ENCODE data around the gene PTAFR.

Gene PTAFR

DNA sequence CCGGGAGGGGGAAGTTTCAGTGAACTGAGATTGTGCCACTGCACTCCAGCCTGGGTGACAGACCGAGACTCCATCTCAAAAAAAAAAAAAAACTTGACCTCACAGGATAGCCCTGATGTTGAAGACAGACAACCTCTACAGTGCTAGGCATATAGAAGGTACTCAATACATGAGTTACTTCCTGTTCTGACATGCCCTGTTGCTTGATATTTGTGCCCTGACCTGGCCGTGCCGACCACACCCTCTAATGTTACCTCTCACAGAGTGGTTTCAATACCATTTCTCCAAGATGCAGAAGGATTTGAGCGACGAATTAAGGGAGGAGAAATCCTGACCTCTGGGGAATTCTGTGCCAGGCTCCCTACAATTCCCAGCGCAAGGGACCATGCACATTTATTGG is 5.2 kb downstream of the PTAFR start:
- DNase-seq (ENCODE audit: low spot score in 2 of 2), result no peak
- H3K4me1 Mint-ChIP-seq, result peaks cover 57% of the 10 kb centered on the region
- ATAC-seq (replicated peaks; ENCODE audit: extremely low read depth, poor library complexity, severe bottlenecking), result no peak
- H3K27me3 Mint-ChIP-seq, result no peaks in the 10 kb centered on the region
- no peak overlapping the region for H3K4me3 Mint-ChIP-seq
- no peak overlapping the region for H3K27ac Mint-ChIP-seq (ENCODE audit: low read depth)
- no peaks in the 10 kb centered on the region for H3K9me3 Mint-ChIP-seq
- peaks cover 1% of the 10 kb centered on the region for H3K36me3 Mint-ChIP-seq (ENCODE audit: insufficient read depth)

DNA sequence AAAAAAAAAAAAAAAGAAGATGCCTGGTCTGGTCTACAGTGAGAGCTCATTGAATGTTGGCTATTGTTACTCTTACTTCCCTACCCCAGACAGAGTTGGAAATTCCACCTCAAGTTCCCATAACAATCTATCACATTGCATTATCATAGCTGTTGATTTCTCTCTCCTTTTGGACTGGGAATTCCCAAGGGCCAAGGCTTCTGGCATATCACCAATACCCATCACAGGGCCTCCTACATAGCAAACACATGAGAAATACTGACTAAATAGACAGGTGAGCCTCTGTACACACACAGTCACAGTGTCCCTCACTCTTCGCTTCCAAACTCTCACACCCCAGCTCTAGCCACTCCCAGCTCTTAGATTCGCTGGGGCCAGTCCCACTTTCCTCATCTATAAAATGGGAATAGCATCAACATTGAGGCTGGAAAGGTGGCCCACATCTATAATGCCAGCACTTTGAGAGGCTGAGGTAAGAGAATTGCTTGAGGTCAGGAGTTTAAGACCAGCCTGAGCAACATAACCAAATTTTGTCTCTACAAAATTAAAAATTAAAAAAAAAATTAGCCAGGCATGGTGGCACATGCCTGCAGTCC is 6.4 kb downstream of the PTAFR start:
- Mint-ChIP-seq H3K27me3 (no peaks in the 10 kb centered on the region), H3K9me3 (no peaks in the 10 kb centered on the region), H3K27ac (ENCODE audit: low read depth) (no peak overlapping the region), H3K4me1 (peaks cover 57% of the 10 kb centered on the region), H3K4me3 (no peak overlapping the region), H3K36me3 (ENCODE audit: insufficient read depth) (peaks cover 1% of the 10 kb centered on the region)
- DNase-seq (ENCODE audit: low spot score in 2 of 2) (no peak), ATAC-seq (replicated peaks; ENCODE audit: extremely low read depth, poor library complexity, severe bottlenecking) (no peak)

DNA sequence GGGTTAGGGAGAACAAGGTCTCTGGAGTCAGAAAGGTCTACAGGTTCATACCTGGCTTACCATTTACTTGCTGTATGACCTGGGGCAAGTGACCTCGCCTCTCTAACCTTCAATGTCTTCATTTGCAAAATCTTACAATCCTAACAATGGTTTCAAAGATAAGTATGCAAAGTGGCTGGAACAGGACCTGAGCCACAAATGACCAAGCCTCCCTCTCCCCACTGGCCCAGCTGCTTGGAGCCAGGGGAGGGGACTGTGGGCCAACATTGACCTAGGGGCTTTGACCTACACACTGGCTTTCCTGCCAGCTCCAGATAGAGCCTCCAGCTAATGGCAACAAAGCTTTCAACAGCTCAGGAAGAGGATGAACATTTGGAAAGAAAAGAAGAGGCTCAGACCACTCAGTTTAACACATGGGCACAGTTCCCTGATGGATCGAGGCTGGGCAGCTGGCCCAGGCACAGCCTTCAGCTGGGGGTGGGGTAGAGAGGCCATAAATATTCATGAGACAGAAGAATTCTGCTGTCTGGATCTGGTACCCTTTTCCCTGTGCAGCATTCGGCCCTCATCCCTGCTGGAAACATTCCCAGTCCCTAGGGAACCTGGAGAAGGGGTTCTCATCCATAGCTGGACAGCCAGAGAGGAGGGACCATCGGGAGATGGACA is 12.9 kb downstream of the PTAFR start:
- H3K27ac Mint-ChIP-seq (ENCODE audit: low read depth), result no peak overlapping the region
- H3K27me3 Mint-ChIP-seq, result no peaks in the 10 kb centered on the region
- H3K9me3 Mint-ChIP-seq, result no peaks in the 10 kb centered on the region

DNA sequence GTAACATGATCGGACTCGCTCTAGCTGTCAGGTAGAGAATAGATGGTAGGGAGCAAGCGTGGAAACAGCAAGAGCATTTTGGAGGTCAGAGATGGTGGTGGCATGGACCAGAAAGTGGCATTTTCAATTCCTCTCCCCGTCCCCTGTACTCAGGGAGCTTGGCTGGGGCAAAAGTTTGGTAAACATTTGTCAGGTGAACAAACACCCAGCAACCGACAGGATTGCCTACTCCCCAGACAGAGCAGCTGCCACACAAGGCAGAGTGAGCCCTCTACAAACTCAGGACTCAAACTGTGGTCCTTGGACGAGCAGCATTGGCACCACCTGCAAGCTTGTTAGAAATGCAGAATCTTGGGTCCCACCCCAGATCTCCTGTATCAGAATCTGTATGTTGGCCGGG is 14.3 kb downstream of the PTAFR start:
- Mint-ChIP-seq H3K36me3 (ENCODE audit: insufficient read depth) (no peaks in the 10 kb centered on the region), H3K27ac (ENCODE audit: low read depth) (no peak overlapping the region), H3K9me3 (no peaks in the 10 kb centered on the region), H3K27me3 (no peaks in the 10 kb centered on the region), H3K4me1 (peaks cover 14% of the 10 kb centered on the region), H3K4me3 (no peak overlapping the region)
- DNase-seq (ENCODE audit: low spot score in 2 of 2) (no peak), ATAC-seq (replicated peaks; ENCODE audit: extremely low read depth, poor library complexity, severe bottlenecking) (no peak)

More for the DNA sequence above, 12.9 kb downstream of the PTAFR start:
- ATAC-seq (replicated peaks; ENCODE audit: extremely low read depth, poor library complexity, severe bottlenecking) (no peak), DNase-seq (ENCODE audit: low spot score in 2 of 2) (no peak)
- Mint-ChIP-seq H3K36me3 (ENCODE audit: insufficient read depth) (no peaks in the 10 kb centered on the region), H3K4me3 (no peak overlapping the region), H3K4me1 (peaks cover 18% of the 10 kb centered on the region)

DNA sequence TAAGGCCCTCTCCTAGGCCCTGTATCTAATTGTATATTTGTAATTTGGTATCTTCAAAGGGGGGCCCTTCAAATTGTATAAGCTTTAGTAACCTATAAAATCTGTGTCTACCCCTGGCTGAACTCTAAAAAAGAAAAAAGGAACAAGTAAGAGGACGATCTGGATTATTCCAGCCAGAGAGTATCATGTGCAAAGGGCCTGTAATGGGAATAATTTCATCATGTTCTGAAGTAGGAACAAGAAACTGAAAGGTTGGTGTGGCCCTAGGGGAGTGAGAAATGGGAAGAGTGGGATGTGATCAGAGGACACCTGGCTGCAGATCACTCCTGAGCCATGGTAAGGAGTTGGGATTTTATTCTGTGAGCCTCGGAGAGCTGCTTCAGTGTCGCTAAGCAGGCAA is 14.7 kb downstream of the PTAFR start:
- Mint-ChIP-seq H3K27ac (ENCODE audit: low read depth) (no peak overlapping the region), H3K36me3 (ENCODE audit: insufficient read depth) (no peaks in the 10 kb centered on the region), H3K4me3 (no peak overlapping the region), H3K9me3 (no peaks in the 10 kb centered on the region), H3K27me3 (no peaks in the 10 kb centered on the region), H3K4me1 (peaks cover 14% of the 10 kb centered on the region)
- ATAC-seq (replicated peaks; ENCODE audit: extremely low read depth, poor library complexity, severe bottlenecking) (no peak), DNase-seq (ENCODE audit: low spot score in 2 of 2) (no peak)

DNA sequence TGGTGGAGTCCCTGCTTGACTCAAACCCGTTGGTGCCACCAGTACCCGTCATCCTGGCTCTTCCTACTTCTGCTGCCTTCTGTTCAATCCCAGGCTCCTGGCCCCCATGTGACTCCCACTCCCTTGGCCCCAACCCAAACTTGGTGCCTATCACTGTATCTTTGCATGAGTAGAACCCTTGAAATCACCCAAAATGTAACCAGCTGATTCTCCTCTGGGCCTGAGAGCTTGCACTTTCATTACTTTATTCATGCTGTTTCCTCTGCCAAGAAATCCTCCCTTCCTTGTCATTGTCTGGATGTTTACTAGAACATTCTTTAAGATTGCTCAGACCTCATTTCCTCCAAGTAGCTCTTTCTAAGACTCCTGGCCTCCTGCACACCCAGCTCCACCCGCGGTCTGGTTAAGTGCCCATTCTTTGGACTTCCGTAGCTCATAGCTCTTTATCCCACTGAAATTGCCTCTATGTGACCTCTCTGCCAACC is 15.7 kb downstream of the PTAFR start:
- no peak for DNase-seq (ENCODE audit: low spot score in 2 of 2)
- ATAC-seq (replicated peaks; ENCODE audit: extremely low read depth, poor library complexity, severe bottlenecking), result no peak
- peak overlapping the region; percentile 58 for H3K27ac Mint-ChIP-seq (ENCODE audit: low read depth)
- H3K27me3 Mint-ChIP-seq, result no peaks in the 10 kb centered on the region
- no peaks in the 10 kb centered on the region for H3K36me3 Mint-ChIP-seq (ENCODE audit: insufficient read depth)
- H3K4me3 Mint-ChIP-seq, result no peak overlapping the region
- no peaks in the 10 kb centered on the region for H3K9me3 Mint-ChIP-seq
- H3K4me1 Mint-ChIP-seq, result peaks cover 14% of the 10 kb centered on the region

DNA sequence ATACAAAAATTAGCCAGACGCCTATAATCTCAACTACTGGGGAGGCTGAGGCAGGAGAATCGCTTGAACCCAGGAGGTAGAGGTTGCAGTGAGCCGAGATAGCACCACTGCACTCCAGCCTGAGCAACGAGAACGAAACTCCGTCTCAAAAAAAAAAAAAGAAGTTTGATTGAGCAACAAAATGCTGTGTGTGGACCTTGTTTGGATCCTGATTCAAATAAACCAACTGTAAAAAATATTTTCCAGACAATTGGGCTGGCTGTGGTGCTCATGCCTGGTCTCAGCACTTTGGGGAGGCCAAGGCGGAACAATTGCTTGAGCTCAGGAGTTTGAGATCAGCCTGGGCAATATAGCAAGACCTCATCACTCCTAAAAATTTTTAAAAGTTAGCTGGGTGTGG is 16.8 kb downstream of the PTAFR start:
- no peaks in the 10 kb centered on the region for H3K36me3 Mint-ChIP-seq (ENCODE audit: insufficient read depth)
- DNase-seq (ENCODE audit: low spot score in 2 of 2), result no peak
- no peak overlapping the region for H3K4me3 Mint-ChIP-seq
- H3K4me1 Mint-ChIP-seq, result peaks cover 14% of the 10 kb centered on the region
- H3K9me3 Mint-ChIP-seq, result no peaks in the 10 kb centered on the region
- ATAC-seq (replicated peaks; ENCODE audit: extremely low read depth, poor library complexity, severe bottlenecking), result no peak
- no peaks in the 10 kb centered on the region for H3K27me3 Mint-ChIP-seq
- H3K27ac Mint-ChIP-seq (ENCODE audit: low read depth), result no peak overlapping the region

DNA sequence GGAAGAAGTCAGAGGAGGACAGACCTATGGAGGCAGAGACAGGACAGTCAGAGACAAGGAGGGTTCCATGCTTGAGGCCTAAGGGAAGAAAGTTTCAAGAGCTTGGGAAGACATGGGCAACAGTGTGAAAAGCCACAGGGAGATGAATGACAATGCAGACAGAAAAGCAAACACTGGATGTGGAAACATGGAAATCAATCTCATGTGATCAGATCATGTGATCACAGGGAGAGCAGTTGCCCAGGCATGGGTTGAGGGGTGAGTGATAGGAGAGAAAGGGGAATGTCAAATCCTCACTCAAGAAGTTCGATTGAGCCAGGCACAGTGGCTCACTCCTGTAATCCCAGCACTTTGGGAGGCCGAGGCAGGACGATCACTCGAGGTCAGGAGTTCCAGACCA is 17.2 kb downstream of the PTAFR start:
- Mint-ChIP-seq H3K4me1 (peaks cover 14% of the 10 kb centered on the region), H3K36me3 (ENCODE audit: insufficient read depth) (no peaks in the 10 kb centered on the region), H3K27ac (ENCODE audit: low read depth) (no peak overlapping the region), H3K4me3 (no peak overlapping the region), H3K27me3 (no peaks in the 10 kb centered on the region), H3K9me3 (no peaks in the 10 kb centered on the region)
- DNase-seq (ENCODE audit: low spot score in 2 of 2) (no peak), ATAC-seq (replicated peaks; ENCODE audit: extremely low read depth, poor library complexity, severe bottlenecking) (no peak)

DNA sequence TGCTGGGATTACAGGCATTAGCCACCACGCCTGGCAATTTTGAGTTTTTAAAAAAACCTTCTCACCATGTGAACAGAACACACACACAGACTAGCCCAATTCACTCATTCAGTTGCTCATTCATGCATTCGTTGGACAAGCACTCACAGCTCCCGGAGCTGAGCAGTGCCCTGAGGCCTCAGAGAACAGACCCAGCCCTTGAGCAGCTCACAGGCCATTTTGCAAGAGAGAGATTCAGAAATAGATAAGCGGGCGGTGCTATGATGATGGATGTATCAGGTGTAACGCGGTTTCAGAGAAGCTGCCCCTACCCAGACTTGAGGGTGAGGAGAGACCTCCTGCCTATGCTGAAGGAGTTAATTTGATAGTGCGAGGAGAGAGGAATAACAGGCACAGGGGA is 18.6 kb downstream of the PTAFR start:
- DNase-seq (ENCODE audit: low spot score in 2 of 2), result no peak
- Mint-ChIP-seq H3K27ac (ENCODE audit: low read depth) (no peak overlapping the region), H3K4me1 (peaks cover 14% of the 10 kb centered on the region), H3K4me3 (no peak overlapping the region), H3K36me3 (ENCODE audit: insufficient read depth) (peaks cover 2% of the 10 kb centered on the region), H3K9me3 (no peaks in the 10 kb centered on the region), H3K27me3 (no peaks in the 10 kb centered on the region)
- ATAC-seq (replicated peaks; ENCODE audit: extremely low read depth, poor library complexity, severe bottlenecking), result no peak

DNA sequence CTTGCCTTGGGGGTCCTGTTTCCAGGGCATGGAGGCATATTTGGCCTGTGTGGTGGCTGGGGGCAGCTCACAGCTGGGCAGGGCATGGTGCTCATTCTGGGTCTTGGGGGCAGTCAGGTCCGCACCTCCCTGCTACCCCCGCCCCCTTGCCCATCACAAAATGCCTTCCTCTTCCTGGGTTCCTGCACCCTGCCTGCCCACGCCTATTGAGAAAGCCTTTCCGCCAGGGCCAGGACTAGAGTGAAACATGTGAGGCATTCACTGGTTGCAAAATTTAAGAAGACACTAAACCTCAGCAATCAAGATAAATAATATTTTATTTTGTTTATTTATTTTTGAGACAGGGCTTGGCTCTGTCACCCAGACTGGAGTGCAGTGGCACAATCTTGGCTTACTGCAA is 19.7 kb downstream of the PTAFR start:
- DNase-seq (ENCODE audit: low spot score in 2 of 2), result no peak
- peaks cover 14% of the 10 kb centered on the region for H3K4me1 Mint-ChIP-seq
- H3K27ac Mint-ChIP-seq (ENCODE audit: low read depth), result no peak overlapping the region
- H3K9me3 Mint-ChIP-seq, result no peaks in the 10 kb centered on the region
- peaks cover 2% of the 10 kb centered on the region for H3K36me3 Mint-ChIP-seq (ENCODE audit: insufficient read depth)
- H3K27me3 Mint-ChIP-seq, result no peaks in the 10 kb centered on the region
- no peak overlapping the region for H3K4me3 Mint-ChIP-seq
- ATAC-seq (replicated peaks; ENCODE audit: extremely low read depth, poor library complexity, severe bottlenecking), result no peak

DNA sequence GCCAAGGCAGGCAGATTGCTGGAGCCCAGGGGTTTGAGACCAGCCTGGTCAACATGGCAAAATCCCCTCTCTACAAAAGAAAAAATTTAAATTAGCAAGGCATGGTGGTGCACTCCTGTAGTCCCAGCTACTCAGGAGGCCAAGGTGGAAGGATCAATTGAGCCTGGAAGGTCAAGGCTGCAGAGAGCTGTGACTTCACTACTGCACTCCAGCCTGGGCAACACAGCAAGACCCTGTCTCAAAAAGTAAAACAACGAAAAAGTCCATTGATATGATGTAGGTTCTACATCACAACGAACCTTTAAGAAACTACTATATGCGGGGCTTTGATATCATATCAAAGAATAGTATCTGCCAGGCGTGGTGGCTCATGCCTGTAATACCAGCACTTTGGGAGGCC is 20.9 kb downstream of the PTAFR start:
- DNase-seq (ENCODE audit: low spot score in 2 of 2) (no peak), ATAC-seq (replicated peaks; ENCODE audit: extremely low read depth, poor library complexity, severe bottlenecking) (no peak)
- no peak overlapping the region for H3K4me3 Mint-ChIP-seq
- H3K9me3 Mint-ChIP-seq, result no peaks in the 10 kb centered on the region
- H3K36me3 Mint-ChIP-seq (ENCODE audit: insufficient read depth), result peaks cover 2% of the 10 kb centered on the region
- no peaks in the 10 kb centered on the region for H3K27me3 Mint-ChIP-seq
- H3K27ac Mint-ChIP-seq (ENCODE audit: low read depth), result no peak overlapping the region
- peaks cover 8% of the 10 kb centered on the region for H3K4me1 Mint-ChIP-seq

DNA sequence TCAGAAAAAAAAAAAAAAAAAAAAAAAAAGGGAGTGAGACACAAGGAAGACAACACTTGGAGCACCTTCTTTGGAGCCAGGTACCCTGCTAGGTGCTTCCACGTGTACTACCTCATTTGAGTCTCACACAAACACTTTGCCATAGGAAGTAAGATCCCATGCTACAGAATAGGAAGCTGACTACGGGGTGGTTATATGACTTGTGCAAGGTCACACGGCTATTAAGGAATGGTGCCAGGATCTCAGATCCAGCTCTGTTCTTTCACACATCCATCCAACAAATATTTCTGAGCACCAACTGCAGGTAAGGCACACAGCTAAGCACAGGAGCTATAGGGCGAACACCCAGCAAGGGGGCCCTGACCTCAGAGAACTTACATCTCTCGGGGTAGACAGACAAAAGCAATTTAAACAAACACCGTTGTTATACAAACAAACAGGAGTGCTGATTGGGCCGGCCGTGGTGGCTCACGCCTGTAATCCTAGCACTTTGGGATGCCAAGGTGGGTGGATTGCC is 22.4 kb downstream of the PTAFR start:
- peaks cover 2% of the 10 kb centered on the region for H3K36me3 Mint-ChIP-seq (ENCODE audit: insufficient read depth)
- H3K27me3 Mint-ChIP-seq, result no peaks in the 10 kb centered on the region
- no peak overlapping the region for H3K4me3 Mint-ChIP-seq
- DNase-seq (ENCODE audit: low spot score in 2 of 2), result no peak
- peaks cover 4% of the 10 kb centered on the region for H3K9me3 Mint-ChIP-seq
- no peak for ATAC-seq (replicated peaks; ENCODE audit: extremely low read depth, poor library complexity, severe bottlenecking)
- peaks cover 6% of the 10 kb centered on the region for H3K4me1 Mint-ChIP-seq
- no peak overlapping the region for H3K27ac Mint-ChIP-seq (ENCODE audit: low read depth)

DNA sequence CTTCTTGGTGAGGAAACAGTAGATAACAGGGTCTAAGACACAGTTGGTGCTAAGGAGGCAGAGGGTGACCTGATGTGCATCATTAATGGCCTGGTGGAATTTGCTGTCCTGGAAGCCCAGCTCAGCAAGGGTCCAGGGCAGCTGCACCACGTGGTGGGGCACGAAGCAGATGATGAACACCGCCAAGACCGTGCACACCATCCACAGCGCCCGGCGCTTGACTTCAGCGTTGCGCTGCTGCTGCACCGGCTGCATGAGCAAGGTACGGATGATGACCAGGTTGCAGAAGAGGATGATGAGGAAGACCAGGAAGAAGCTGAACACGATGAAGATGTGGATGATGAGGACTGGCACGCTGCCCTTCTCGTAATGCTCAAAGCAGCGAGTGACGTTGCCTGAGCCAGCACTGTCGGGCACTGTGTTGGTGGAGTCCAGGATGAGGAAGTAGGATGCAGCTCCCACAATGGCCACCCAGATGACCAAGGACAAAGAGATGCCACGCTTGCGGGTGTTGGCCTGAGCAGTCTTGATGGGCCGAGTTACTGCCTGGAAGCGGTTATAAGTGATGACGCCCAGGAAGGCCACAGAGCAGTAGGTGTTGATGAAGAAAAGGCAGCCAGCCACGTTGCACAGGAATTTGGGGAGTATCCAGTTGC is 26.2 kb downstream of the PTAFR start:
- Mint-ChIP-seq H3K27me3 (no peaks in the 10 kb centered on the region), H3K4me3 (no peak overlapping the region), H3K36me3 (ENCODE audit: insufficient read depth) (peaks cover 2% of the 10 kb centered on the region), H3K27ac (ENCODE audit: low read depth) (no peak overlapping the region), H3K9me3 (peaks cover 4% of the 10 kb centered on the region), H3K4me1 (no peaks in the 10 kb centered on the region)
- ATAC-seq (replicated peaks; ENCODE audit: extremely low read depth, poor library complexity, severe bottlenecking), result no peak
- no peak for DNase-seq (ENCODE audit: low spot score in 2 of 2)

Data from central memory CD8-positive, alpha-beta T cell (primary cell).